Anterior cingulate cortex (tissue), 58 donors: ENCODE data around the gene SLC25A14.
"Not testable (repeated sequence)": the region's sequence is repeated elsewhere in the genome, so short reads cannot be mapped to it uniquely, and the experiment has no call there.

ENCODE experiments used
- DNase-seq, 58 donors: peaks; one replicate each; lab custom pipeline; 2025; lab: John Stamatoyannopoulos, UW

The SLC25A14 gene, protein sequence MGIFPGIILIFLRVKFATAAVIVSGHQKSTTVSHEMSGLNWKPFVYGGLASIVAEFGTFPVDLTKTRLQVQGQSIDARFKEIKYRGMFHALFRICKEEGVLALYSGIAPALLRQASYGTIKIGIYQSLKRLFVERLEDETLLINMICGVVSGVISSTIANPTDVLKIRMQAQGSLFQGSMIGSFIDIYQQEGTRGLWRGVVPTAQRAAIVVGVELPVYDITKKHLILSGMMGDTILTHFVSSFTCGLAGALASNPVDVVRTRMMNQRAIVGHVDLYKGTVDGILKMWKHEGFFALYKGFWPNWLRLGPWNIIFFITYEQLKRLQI

DNA sequence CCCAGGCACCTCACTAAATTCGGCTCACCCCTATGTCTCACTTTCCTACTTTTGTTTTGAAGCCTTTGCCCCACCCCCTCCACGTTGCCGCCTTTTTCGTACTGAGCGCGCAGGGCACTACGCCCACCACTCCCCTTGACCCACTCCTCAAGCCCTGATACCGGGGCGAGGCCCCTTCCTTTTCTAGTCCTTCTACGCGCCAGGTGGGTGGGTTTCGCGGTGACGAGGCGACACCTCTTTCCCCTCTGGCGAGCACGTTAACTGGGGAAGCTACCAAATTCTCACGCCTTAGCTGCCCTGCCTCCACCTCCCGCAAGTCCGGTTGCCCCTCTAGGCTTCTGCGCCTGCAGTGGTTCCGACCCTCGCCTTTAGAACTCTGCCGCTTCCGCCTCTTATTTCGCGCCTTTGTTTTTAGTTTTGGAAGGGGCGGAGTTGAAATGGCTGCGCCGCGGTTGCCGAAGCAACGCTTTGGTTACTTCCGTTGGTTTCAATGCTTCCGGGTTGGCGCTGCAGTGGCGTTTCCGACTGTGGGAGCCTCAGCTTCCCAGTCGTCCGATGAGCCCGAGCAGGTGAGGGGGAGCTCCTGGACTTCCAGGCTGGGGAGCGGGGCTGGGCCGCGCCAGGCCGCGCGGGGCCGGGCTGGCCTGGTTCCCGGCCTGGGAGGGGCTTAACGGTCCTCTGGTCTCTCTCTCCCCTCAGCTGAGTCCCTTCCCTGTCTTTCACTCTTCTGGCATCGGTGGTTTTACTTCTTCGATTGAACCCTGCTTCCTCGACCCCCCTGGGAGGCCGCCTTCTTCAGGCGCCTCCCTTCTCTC is at the start of gene SLC25A14:
Gene SLC25A14 (plus strand): TSS at position 512 of the 815 bp plus-strand sequence. CDS start 360 bp downstream, outside the sequence.
- peak in 56 of 58 donors; percentile 2 to 73 (median 34) for DNase-seq

DNA sequence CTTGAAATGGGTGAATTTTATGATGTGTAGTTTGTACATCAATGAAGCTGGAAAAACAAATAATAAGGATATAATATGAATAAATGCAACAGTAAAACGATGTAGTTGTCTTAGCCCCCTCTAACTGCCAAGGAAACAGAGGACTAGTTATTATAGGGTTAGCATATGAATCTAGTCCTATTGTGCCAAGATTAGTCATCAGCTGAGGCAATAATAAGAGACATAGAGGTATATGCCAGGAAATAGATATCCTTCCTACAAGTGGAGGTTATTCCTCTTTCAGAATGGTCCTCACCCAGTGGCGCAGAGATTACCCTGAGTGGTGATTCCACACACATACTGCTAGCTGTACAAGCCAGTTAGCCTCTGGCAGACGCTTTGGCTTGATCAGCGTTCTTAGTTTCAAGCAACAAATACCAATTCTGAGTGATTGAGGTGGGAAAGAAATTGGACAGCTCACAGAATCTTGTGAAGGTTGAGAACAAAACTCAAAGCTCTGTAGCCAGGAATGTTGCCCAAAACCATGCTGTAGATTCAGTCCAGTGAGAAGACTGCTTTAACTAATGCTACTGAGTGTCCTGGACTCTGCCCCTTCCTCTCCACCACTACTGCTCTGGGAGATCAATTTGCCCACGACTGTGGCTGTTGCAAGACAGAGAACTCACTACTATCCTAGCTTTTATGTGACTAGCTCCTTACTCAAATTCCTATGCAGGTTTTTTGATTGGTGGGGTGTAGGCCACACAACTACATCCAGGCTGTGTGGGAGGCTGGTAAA is 44.0 kb upstream of the SLC25A14 start:
- no peak for DNase-seq

DNA sequence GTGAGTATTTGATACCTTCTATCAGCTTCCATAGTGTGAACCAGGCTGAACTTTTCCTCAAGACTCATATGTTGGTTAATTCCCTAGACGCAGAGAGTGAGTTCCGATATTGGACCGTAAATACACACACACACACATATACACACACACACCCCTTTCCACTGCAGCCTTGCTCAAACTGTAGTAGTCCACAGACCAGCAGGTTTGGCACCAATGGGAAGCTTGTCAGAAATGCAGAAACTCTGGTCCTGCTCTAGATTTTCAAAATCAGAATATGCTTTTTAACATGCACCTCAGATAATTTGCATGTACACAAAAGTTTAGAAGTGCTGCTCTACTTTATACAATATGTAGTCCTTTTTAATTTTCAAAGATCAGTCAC is 43.4 kb upstream of the SLC25A14 start:
- DNase-seq, result no peak

DNA sequence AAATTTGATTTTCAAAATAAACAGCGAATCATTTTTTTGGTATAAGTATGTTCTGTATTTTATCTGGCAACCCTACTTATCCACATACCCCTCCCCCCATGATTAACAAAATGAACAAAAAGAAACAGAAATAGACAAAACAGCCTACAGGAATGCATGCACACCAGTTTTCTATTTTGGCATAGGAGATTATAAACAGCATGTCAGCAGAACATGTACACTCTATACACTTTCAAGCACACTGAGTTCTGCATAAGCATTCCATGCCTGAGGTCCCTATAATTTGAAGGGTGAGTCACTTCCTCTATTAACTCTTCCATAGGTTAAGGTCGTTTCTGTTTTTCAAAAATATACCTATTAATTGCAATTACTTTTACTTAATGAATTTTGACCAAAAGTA is 43.0 kb upstream of the SLC25A14 start:
- DNase-seq, result no peak

DNA sequence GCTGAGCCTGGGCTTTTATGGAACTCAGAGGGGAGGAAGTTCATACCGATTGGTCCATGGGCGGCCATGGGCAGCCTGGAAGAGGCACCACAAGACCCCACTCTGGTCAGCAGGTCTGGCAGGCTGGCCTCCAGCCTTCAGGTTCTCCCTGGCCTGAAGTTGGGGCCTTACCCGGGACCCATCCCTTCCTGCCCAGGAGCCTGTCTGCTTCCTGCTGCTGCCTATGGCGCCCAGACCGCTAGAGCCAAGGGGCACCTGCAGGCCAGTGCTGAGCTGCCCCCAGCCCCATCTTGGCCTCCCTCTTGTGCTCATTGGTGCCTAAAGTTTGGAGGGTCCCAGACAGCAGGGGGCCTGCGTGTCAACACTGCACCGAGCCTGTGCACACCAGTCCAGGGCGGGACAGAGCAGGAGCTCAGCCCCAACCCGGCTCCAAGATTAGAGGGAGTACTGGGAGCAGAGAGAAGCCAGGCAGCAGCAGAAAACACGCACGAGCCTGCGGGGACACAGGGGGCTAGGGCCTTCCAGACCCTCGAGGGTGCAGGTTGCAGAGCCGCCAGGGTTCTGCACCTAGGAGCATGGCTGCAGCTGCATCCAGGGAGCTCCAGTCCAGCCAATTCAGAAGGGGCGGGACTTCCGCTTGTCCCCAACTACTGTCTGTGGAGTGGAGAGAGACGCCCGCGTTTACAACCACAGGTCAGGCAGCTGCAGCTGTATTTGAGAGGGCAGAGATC is 40.3 kb upstream of the SLC25A14 start:
- DNase-seq, result no peak

DNA sequence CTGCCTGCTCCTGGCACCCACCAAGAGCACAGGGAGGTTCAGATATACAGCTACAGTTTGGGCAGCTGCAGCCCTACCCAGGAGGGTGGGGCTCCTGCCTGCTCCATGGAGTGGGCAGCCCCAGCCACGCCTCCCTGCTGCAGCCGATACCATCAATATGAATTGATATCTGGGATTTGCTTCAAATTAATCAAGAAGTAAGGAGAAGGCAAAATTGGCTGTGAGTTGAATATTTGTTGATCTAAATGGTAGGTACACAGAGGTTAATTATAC is 39.8 kb upstream of the SLC25A14 start:
- DNase-seq, result no peak

DNA sequence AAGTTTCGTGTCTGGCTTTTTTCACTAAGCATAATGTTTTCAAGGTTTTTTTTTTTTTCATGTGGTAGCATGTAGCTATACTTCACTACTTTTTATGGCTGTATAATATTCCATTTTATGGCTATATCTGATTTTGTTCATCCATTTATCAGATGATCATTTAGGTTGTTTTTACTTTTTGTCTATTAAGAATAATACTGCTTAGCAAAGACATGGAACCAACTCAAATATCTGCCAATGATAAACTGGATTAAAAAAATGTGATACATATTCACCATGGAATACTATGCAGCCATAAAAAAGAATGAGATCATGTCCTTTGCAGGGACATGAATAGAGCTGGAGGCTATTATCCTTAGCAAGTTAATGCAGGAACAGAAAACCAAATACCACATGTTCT is 38.3 kb upstream of the SLC25A14 start:
- DNase-seq, result no peak

DNA sequence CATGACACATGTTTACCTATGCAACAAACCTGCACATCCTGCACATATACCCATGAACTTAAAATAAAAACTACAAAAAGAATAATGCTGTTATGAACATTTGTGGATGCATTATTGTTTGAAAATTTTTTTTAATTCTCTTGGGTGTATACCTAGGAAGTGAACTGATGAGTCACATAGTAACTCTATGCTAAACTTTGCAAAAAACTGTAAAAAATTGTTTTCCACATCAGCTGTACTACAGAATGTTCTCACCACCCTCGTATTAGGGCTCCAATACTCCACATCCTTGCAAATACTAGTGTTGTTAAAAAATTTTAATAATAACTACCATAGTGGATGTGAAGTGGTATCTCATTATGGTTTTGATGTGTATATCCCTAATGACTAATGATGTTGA is 37.7 kb upstream of the SLC25A14 start:
- no peak for DNase-seq

DNA sequence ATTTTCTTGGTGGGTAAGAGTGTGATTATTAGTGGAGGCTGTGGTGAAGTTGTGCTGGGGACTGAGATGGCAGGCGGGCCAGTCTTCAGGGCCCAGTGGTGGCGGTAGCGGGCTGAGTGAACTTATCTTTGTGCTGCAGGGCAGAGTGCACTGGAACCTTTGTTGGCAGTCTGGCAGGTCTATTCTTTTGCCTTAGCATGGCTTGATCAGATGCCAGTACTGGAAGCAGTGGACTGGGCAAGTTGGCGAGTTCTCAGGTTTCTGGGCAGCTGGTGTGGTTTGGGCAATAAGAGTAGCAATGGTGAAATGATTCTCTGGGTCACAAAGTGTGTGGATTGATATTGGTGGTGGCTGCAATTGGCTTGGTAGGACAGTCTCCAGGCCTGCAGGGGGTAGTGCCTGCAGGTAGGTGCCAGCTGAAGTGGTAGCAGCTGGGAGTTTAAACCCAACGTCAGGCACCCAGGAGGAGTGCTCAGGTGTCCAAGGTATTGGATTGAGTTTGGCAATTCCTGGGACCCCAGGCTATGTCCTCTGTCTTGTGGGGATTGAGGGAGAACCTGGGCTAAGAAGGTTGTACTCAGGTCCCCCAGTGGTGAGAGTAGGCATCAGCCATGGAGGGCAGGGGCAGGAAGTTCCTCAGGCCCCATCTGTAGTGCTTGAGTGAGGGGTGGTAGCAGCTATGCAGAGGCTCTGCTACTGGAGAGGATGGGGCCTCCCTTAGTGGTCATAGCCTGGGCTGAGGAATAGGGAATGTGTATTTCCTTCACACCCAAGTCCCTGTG is 34.9 kb upstream of the SLC25A14 start:
- no peak for DNase-seq

DNA sequence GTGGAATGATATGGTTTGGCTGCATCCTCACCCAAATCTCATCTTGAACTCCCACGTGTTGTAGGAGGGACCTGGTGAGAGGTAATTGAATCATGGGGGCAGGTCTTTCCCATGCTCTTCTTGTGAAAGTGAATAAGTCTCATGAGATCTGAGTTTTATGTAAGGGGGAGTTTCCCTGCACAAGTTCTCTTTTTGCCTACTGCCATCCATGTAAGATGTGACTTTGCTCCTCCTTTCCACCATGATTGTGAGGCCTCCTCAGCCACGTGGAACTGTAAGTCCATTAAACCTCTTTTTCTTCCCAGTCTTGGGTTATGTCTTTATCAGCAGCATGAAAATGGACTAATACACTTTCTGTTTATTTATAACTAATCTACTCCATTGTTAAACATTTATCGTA is 19.8 kb upstream of the SLC25A14 start:
- not testable (repeated sequence) for DNase-seq

DNA sequence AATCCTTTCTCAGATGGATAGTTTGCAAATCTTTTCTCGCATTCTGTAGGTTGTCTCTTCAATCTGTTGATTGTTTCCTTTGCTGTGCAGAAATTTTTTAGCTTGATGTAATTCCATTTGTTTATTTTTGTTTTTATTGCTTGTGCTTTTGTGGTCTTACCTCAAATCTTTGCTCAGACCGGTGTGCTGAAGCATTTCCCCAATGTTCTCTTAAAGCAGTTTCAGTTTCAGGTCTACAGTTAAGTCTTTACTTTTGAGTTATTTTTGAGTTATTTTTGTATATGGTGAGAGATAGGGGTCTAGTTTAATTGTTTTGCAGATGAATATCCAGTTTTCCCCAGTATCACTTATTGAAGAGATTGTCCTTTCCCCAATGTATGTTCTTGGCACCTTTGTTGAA is 18.2 kb upstream of the SLC25A14 start:
- DNase-seq, result no peak

DNA sequence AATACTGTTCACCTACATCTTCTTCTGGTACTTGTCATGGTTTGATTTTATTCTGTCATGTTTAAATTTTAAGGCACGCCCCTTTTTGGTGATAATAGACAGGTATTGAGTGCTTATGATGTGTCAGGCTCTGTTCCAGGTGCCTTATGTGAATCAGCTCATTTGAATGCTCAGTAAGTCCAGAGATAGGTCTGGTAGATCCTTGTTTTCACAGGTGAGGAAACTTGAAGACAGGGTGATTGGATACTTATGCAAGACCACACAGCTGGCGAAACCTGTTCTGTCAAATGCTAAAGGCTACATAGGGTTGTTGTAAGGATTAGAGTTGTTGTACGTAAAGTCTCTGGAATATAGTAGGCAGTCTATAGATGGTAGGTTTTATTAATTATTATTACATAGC is 9.6 kb upstream of the SLC25A14 start:
- no peak for DNase-seq

DNA sequence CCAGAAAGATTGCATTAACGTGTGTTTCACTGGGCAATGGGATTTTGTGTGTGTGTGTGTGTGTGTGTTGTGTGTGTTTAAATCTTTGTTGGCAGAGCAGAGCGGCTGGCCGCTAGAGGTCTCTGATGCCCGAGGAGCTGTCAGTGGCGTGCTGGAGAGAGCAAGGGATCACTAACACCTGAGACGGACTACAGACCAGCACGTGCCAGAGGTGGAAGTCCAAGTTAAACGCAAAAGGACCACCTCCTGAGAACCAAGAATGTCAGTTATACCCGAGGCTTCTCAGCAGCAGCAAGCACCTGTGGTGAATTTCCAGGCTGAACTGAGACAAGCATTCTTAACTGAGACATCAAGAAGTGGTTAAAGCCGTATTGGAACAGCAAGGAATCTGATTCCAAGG is 9.0 kb upstream of the SLC25A14 start:
- peak in 46 of 58 donors; percentile 0 to 38 (median 2) for DNase-seq

DNA sequence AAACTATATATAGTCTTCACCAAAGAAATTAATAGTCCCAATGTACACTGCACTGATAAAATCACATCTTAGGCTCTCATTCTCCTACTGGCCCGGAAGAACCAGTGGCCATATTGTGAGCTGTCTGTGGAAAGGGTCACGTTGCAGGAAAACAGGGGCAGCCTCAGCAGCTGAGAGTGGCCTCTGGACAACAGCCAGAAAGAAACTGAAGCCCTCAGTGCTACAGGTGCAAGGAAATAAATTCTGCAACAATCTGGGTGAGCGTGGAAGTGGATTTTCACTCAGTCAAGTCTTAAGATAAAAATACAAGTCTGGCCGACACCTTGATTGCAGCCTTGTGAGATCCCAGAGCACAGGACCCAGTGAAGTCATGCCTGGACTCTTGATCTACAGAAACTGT is 3.2 kb upstream of the SLC25A14 start:
- DNase-seq, result no peak

DNA sequence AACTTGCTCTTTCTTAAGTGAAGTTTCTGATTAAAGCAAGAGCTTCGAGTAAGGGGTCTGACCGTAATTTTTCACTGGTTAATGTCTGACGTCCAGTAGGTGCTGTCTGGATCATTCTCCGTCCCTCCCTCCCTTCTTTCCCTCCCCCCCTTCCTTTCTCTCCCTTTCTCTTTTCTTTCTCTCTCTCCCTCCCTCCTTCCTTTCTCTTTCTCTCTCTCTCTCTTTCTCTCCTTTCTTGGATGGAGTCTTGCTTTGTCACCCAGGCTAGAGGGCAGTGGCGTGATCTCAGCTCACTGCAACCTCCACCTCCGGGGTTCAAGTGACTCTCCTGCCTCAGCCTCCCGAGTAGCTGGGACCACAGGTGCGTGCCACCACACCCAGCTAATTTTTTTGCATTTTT is 850 bp upstream of the SLC25A14 start:
- DNase-seq, result not testable (repeated sequence)

DNA sequence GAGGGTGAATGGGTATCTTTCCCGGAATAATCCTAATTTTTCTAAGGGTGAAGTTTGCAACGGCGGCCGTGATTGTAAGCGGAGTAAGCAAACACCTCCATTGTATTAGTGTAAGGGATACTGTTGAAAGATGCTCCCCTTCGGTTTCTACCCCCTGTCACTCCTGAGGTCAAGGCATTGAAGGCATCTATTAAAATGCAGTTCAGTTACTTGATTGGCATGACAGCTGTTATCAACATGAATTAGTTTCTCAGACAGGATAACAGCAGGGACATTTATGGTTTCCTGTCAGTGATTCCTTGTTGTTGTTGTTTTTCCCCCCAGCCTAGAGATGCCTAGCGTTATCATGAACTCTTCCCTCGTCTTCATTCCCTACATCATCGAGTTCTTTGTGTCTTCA is 552 bp downstream of the SLC25A14 start:
- peak in 2 of 58 donors; percentile 0 to 10 for DNase-seq

DNA sequence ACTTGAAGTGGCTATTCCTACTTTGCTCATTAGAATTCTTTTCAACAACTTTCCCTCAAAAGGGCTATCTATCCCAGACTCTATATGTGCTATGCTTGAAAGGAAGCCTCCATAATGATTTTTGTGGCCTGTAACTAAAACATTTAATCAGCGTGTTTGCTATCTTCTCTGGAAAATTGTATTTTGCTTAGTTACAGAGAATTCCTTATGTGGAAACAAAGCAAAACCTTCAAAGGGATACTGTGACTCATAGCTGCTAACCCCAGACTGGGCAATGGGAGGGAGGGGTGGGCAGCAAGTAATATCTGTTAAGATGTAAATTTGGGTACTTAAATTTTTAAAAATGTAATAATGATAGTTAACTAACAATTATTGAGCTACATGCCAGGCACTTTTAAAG is 3.7 kb downstream of the SLC25A14 start:
- DNase-seq, result no peak

DNA sequence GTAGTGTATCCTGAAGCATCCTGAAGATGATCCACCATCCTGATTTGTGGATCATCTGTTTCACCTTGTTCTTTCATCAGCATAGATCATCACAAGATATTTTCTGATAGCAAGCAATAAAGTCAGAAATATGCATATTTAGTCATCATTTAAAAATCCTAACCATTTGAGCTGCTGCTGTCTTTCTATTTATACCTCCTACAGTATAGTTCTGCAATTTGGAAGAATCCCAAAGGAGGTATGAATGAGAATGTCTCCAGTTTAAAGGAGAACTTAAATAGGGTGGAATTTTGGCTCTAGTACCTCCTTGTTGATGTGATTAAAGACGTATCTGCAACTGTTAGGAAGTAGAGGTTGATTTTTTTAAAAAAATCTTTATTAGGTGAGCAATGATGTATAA is 7.6 kb downstream of the SLC25A14 start:
- no peak for DNase-seq

DNA sequence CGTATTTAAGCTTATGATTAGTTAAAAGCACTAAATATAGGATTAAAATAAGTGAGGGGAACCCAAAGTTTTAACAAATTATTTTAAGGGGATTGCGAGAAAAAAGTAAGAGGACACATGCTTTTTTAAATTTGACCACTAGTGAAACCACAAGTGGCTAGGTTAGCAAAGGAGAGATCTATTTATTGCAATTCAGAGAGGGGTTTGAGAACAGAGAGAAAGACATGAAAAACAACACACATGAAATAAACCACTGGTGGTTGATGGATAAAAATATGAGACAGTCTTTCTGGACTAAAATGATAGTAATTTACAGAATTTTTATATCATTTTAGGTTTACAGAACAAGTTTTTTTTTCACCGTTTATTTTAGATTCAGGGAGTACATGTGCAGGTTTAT is 11.8 kb downstream of the SLC25A14 start:
- no peak for DNase-seq

DNA sequence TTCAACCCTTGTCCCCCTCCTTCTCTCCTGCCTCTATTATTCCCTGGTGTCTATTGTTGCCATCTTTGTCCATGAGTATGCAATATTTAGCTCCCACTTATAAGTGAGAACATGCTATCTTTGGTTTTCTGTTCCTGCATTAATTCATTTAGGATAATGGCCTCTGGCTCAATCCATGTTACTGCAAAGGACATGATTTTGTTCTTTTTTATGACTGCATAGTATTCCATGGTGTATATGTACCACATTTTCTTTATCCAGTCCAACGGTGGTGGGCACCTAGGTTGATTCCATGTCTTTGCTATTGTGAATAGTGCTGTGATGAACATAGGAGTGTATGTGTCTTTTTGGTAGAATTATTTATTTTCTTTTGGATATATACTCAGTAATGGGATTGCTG is 12.3 kb downstream of the SLC25A14 start:
- not testable (repeated sequence) for DNase-seq
